Body of pancreas (tissue), 4 donors: ENCODE data around the gene TRPC1.

Source experiments
- CTCF ChIP-seq, 7 experiments: fragments of 450-650 bp in 4 of 7; fragments of 200-600 bp in 3 of 7; sonication (generic) in 3 of 7; IDR thresholded peaks; one replicate each; pipeline ENCODE4 v1.5.1; 2016 to 2019; ENCODE audit warnings: antibody characterized with exemption in 7 of 7
- POLR2A ChIP-seq, 3 donors: fragments of 450-650 bp; IDR thresholded peaks; one replicate each; pipeline ENCODE4 v1.6.1; 2016; ENCODE audit warnings: antibody characterized with exemption in 3 of 3, mild to moderate bottlenecking in 2 of 3

GRCh38 chr3:142694225-142694624 lies 29.6 kb upstream of the TRPC1 start:
- no peak for TF ChIP-seq CTCF (IDR thresholded peaks at IDR 0.05)
- TF ChIP-seq POLR2A (IDR thresholded peaks at IDR 0.05) = no peak
